A549 (cell line): Measurements from ENCODE around the gene PPP2R5C. TPM values are rescaled to one million over a fixed set of nuclear protein-coding genes. Genes with fewer than 3 reads are reported as not detected.
A peak's percentile ranks its signal among the peaks of the same experiment; 100 is the strongest.

Experiments
- ATAC-seq, 2 experiments: fragments of 200-7000 bp in 1 of 2; fragments of >200 bp in 1 of 2; cut with Nextera tagmentation in 1 of 2; cut with Tn5 transposase in 1 of 2; 3 replicates each; pipeline versions ENCODE4 v1.8.0 to v1.9.1; 2018 to 2020; ENCODE audit warnings: mild to moderate bottlenecking in 1 of 2, moderate library complexity in 1 of 2
- CTCF ChIA-PET: fragments of 300-600 bp; sonication (Branson Sonifier 250); formaldehyde crosslinking; extraction: SDS; loops from one replicate; lab custom pipeline; 2021; ENCODE audit warnings: antibody characterized with exemption, inconsistent platforms; lab: Yijun Ruan, JAX
- POLR2A ChIA-PET: fragments of 350-600 bp; formaldehyde crosslinking; extraction: SDS; loops from one replicate; lab custom pipeline; 2021; ENCODE audit warnings: antibody characterized with exemption, inconsistent platforms; lab: Yijun Ruan, JAX
- DNase-seq, 2 experiments: peaks; one replicate each; pipeline versions ENCODE4 v3.0.0 to v3.0.0-alpha.2; 2011 to 2016; ENCODE audit warnings: low read depth in 1 of 2, low spot score in 1 of 2
- FAIRE-seq: peaks from 2 replicates; lab custom pipeline; 2011; peaks lifted over from hg19 to GRCh38; lab: Jason Lieb, UNC
- H3K27ac ChIP-seq, 2 experiments: fragments of >200 bp; sonication (Bioruptor Twin); formaldehyde crosslinking; 3 replicates each; pipeline ENCODE4 v1.5.1; 2016 to 2017
- H3K4me1 ChIP-seq: fragments of >200 bp; sonication (Bioruptor Twin); formaldehyde crosslinking; 3 replicates; pipeline ENCODE4 v1.6.1; 2016
- H3K4me2 ChIP-seq: fragments of >200 bp; sonication (Bioruptor Twin); formaldehyde crosslinking; 3 replicates; pipeline ENCODE4 v1.6.1; 2016
- H3K4me3 ChIP-seq: fragments of >200 bp; sonication (Bioruptor Twin); formaldehyde crosslinking; 3 replicates; pipeline ENCODE4 v1.5.1; 2016
- H3K9me3 ChIP-seq: fragments of >200 bp; sonication (Bioruptor Twin); formaldehyde crosslinking; 3 replicates; pipeline ENCODE4 v1.6.1; 2016
- CBX8 ChIP-seq: fragments of 200-600 bp; sonication (generic); IDR thresholded peaks from 2 replicates; pipeline ENCODE4 v1.6.1; 2016
- CEBPB ChIP-seq, 2 experiments: fragments of >200 bp in 1 of 2; sonication (Bioruptor Twin) in 1 of 2; formaldehyde crosslinking in 1 of 2; IDR thresholded peaks; 2 replicates each; pipeline ENCODE4 v1.6.1; 2012 to 2016
- CTCF ChIP-seq: fragments of >200 bp; sonication (Bioruptor Twin); formaldehyde crosslinking; IDR thresholded peaks from 3 replicates; pipeline ENCODE4 v1.5.1; 2016
- EHF ChIP-seq: fragments of 250-450 bp; sonication (Bioruptor Pico); IDR thresholded peaks from 2 replicates; pipeline ENCODE4 v1.5.0; 2020; ENCODE audit warnings: mild to moderate bottlenecking
- EHMT2 ChIP-seq: fragments of 200-600 bp; sonication (generic); IDR thresholded peaks from 2 replicates; pipeline ENCODE4 v1.6.1; 2016; ENCODE audit warnings: antibody characterized with exemption, low read depth, mild to moderate bottlenecking, moderate library complexity
- ELK1 ChIP-seq: fragments of 150-350 bp; IDR thresholded peaks from 2 replicates; pipeline ENCODE4 v1.6.1; 2014; ENCODE audit warnings: low read depth, mild to moderate bottlenecking, low read length
- EP300 ChIP-seq, 2 experiments: fragments of >200 bp; sonication (Bioruptor Twin); formaldehyde crosslinking; IDR thresholded peaks; 2 replicates in 1 of 2; 3 replicates in 1 of 2; pipeline ENCODE4 v1.6.1; 2016 to 2017
- ESRRA ChIP-seq: fragments of 150-350 bp; IDR thresholded peaks from 2 replicates; pipeline ENCODE4 v1.6.1; 2014; ENCODE audit warnings: mild to moderate bottlenecking, low read length, borderline replicate concordance
- HDAC2 ChIP-seq: fragments of 200-600 bp; sonication (generic); IDR thresholded peaks from 2 replicates; pipeline ENCODE4 v1.6.1; 2016
- HES2 ChIP-seq: fragments of >200 bp; sonication (Bioruptor Twin); formaldehyde crosslinking; IDR thresholded peaks from 2 replicates; pipeline ENCODE4 v1.6.1; 2016
- HMGXB4 ChIP-seq: fragments of 250-450 bp; sonication (Bioruptor Pico); IDR thresholded peaks from 2 replicates; pipeline ENCODE4 v1.5.0; 2021; ENCODE audit warnings: mild to moderate bottlenecking, moderate library complexity, borderline replicate concordance
- MAX ChIP-seq: IDR thresholded peaks from 2 replicates; pipeline ENCODE4 v1.6.1; 2012
- NFE2L2 ChIP-seq: fragments of 150-350 bp; conservative IDR thresholded peaks from 2 replicates; pipeline ENCODE4 v1.6.1; 2014; ENCODE audit warnings: low read length
- NR3C1 ChIP-seq: fragments of >200 bp; sonication (Bioruptor Twin); formaldehyde crosslinking; IDR thresholded peaks from 3 replicates; pipeline ENCODE4 v1.6.1; 2017
- PHF8 ChIP-seq: fragments of 200-600 bp; sonication (generic); IDR thresholded peaks from 2 replicates; pipeline ENCODE4 v1.6.1; 2016; ENCODE audit warnings: low read depth, mild to moderate bottlenecking, antibody characterized with exemption, moderate library complexity, borderline replicate concordance
- POLR2A ChIP-seq: IDR thresholded peaks from 2 replicates; pipeline ENCODE4 v1.6.1; 2012; ENCODE audit warnings: mild to moderate bottlenecking, low read length
- RAD21 ChIP-seq, 2 experiments: fragments of >200 bp in 1 of 2; sonication (Bioruptor Twin) in 1 of 2; formaldehyde crosslinking in 1 of 2; IDR thresholded peaks in 1 of 2; conservative IDR thresholded peaks in 1 of 2; 2 replicates in 1 of 2; 3 replicates in 1 of 2; pipeline ENCODE4 v1.6.1; 2012 to 2018; ENCODE audit warnings: inconsistent platforms in 1 of 2
- REST ChIP-seq: fragments of 200-600 bp; sonication (generic); IDR thresholded peaks from 2 replicates; pipeline ENCODE4 v1.6.1; 2016; ENCODE audit warnings: antibody characterized with exemption, mild to moderate bottlenecking, moderate library complexity
- TFCP2L1 ChIP-seq: fragments of 250-450 bp; sonication (Bioruptor Pico); IDR thresholded peaks from 2 replicates; pipeline ENCODE4 v1.5.0; 2021; ENCODE audit warnings: mild to moderate bottlenecking
- TP53 ChIP-seq: fragments of 250-450 bp; sonication (Bioruptor Pico); IDR thresholded peaks from 2 replicates; pipeline ENCODE4 v1.5.0; 2021; ENCODE audit warnings: mild to moderate bottlenecking, moderate library complexity
- ZFP36 ChIP-seq: fragments of 450-650 bp; IDR thresholded peaks from 2 replicates; pipeline ENCODE4 v1.6.1; 2014; ENCODE audit warnings: borderline replicate concordance; ENCODE audit not compliant: partially characterized antibody
- WGBS: methylation state at CpG from one replicate; pipeline ENCODE4 v1.1.6; 2017; ENCODE audit errors: missing lambda C conversion rate; 5-methylcytosine and 5-hydroxymethylcytosine counted together
- polyA plus RNA-seq, 4 experiments: library from polyadenylated mRNA; depleted of rRNA in 3 of 4; stranded (reverse); fragments of >200 nt; fragmentation: RNase III in 1 of 4; extraction: RNeasy Plus Mini Kit Qiagen cat#74134 plus additional on column Dnase treatment in 1 of 4; gene quantifications; 2 replicates in 3 of 4; 3 replicates in 1 of 4; pipeline ENCODE4 v1.2.3, GENCODE V29; 2011 to 2017

The PPP2R5C gene
- polyA plus RNA-seq, 2 of the 4 experiments (the other 2 are of a cell fraction): 74.8 to 150 TPM

GRCh38 chr14:101758913-101759593, 2.5 kb upstream of the PPP2R5C start:
- H3K4me2 ChIP-seq: no peak overlapping the region
- DNase-seq (no peak), ATAC-seq (no peak), FAIRE-seq (no peak)
- 70% methylated on average over 16 of the region's 16 CpGs for WGBS
- peaks cover 8% of the 10 kb centered on the region; the same call in 1 of the 3 replicates for H3K4me1 ChIP-seq
- H3K4me3 ChIP-seq: no peak overlapping the region
- no peak overlapping the region for H3K27ac ChIP-seq
- TF ChIP-seq EP300 (IDR thresholded peaks at IDR 0.05) (no peak), POLR2A (no peak), HDAC2 (no peak), TFCP2L1 (CRISPR knock-in tag) (no peak), CTCF (no peak), ELK1 (no peak), HES2 (no peak), HMGXB4 (CRISPR knock-in tag) (no peak), EHMT2 (no peak), RAD21 (conservative IDR thresholded peaks at IDR 0.05 in 1 of 2, IDR thresholded peaks at IDR 0.05 in 1 of 2) (no peak), NR3C1 (no peak)
- TF ChIP-seq, all 56 proteins: peak for 0
- POLR2A ChIA-PET: no interaction called here
- CTCF ChIA-PET: interaction anchor here (1.3 to 2.5 kb wide), 3 partner anchors 10 to 57 kb away, joined by 3 to 9 read pairs (median 3); no protein-coding TSS in a partner anchor
- 0 out of 3 replicates have a peak, but pooled peaks cover under 1% of the 10 kb centered on the region for H3K9me3 ChIP-seq

GRCh38 chr14:101760138-101761011, 1.1 kb upstream of the PPP2R5C start:
- ChIA-PET POLR2A (interaction anchor here (0.8 to 1.6 kb wide), 6 partner anchors 29 to 327 kb away, joined by 3 to 12 read pairs (median 4); no protein-coding TSS in a partner anchor), CTCF (interaction anchor here (0.7 to 2.5 kb wide), 3 partner anchors 9 to 53 kb away, joined by 3 to 9 read pairs (median 3); no protein-coding TSS in a partner anchor)
- peak; percentile 84 to 98 for DNase-seq
- Histone ChIP-seq H3K27ac (peak overlapping the region; percentile 69 to 89; a peak in 5 of 6 replicates), H3K9me3 (no peaks in the 10 kb centered on the region), H3K4me2 (peak overlapping the region; percentile 92), H3K4me3 (peak overlapping the region; percentile 82), H3K4me1 (peaks cover 8% of the 10 kb centered on the region; the same call in 1 of the 3 replicates)
- peak; percentile 74 to 82 for ATAC-seq
- 11% methylated on average over 21 of the region's 63 CpGs for WGBS
- FAIRE-seq: no peak
- TF ChIP-seq REST (no peak), PHF8 (no peak), TFCP2L1 (CRISPR knock-in tag) (no peak), ESRRA (no peak), HDAC2 (no peak), EHF (CRISPR knock-in tag) (no peak), NFE2L2 (no peak), CBX8 (no peak), HMGXB4 (CRISPR knock-in tag) (no peak), CEBPB (IDR thresholded peaks at IDR 0.05) (no peak), TP53 (CRISPR knock-in tag) (0 out of 2 replicates have a peak, but pooled peaks have one; percentile 45), ZFP36 (no peak), MAX (peak; percentile 81)
